Fibroblast of pulmonary artery (primary cell): ENCODE results near the gene TMCC1.
"Not testable (repeated sequence)": the region's sequence is repeated elsewhere in the genome, so short reads cannot be mapped to it uniquely, and the experiment has no call there.

Source experiments
- DNase-seq: peaks from one replicate; pipeline ENCODE4 v3.0.0-alpha.2; 2010; ENCODE audit warnings: low read depth
- H3K4me3 ChIP-seq: replicated peaks from 2 replicates; pipeline ENCODE4 v1.5.1; 2011; ENCODE audit warnings: low read depth, mild to moderate bottlenecking, control low read depth, low read length, moderate library complexity
- TF ChIP-seq, protein P1 (sequence below): IDR thresholded peaks from 2 replicates; pipeline ENCODE4 v1.5.1; 2011; ENCODE audit warnings: mild to moderate bottlenecking, control low read depth, low read length, inconsistent platforms; ENCODE audit errors: missing control alignments

TMCC1 gene

GRCh38 chr3:129838086-129838485 is 55.4 kb downstream of the TMCC1 start:
- H3K4me3 ChIP-seq = no peak overlapping the region

GRCh38 chr3:129837065-129837642 is 56.4 kb downstream of the TMCC1 start:
- TF ChIP-seq, protein P1, sequence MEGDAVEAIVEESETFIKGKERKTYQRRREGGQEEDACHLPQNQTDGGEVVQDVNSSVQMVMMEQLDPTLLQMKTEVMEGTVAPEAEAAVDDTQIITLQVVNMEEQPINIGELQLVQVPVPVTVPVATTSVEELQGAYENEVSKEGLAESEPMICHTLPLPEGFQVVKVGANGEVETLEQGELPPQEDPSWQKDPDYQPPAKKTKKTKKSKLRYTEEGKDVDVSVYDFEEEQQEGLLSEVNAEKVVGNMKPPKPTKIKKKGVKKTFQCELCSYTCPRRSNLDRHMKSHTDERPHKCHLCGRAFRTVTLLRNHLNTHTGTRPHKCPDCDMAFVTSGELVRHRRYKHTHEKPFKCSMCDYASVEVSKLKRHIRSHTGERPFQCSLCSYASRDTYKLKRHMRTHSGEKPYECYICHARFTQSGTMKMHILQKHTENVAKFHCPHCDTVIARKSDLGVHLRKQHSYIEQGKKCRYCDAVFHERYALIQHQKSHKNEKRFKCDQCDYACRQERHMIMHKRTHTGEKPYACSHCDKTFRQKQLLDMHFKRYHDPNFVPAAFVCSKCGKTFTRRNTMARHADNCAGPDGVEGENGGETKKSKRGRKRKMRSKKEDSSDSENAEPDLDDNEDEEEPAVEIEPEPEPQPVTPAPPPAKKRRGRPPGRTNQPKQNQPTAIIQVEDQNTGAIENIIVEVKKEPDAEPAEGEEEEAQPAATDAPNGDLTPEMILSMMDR = no peak
- peak; percentile 43 for DNase-seq

More at GRCh38 chr3:129838086-129838485, 55.4 kb downstream of the TMCC1 start:
- no peak for DNase-seq
- TF ChIP-seq, protein P1 = no peak

GRCh38 chr3:129836381-129837064 is 57.0 kb downstream of the TMCC1 start:
- no peak overlapping the region for H3K4me3 ChIP-seq

More at GRCh38 chr3:129837065-129837642, 56.4 kb downstream of the TMCC1 start:
- H3K4me3 ChIP-seq = no peak overlapping the region

GRCh38 chr3:129835198-129835597 is 58.3 kb downstream of the TMCC1 start:
- H3K4me3 ChIP-seq = no peak overlapping the region
- TF ChIP-seq, protein P1 = no peak
- no peak for DNase-seq

More at GRCh38 chr3:129836381-129837064, 57.0 kb downstream of the TMCC1 start:
- DNase-seq = peak; percentile 26
- TF ChIP-seq, protein P1 = no peak

DNA sequence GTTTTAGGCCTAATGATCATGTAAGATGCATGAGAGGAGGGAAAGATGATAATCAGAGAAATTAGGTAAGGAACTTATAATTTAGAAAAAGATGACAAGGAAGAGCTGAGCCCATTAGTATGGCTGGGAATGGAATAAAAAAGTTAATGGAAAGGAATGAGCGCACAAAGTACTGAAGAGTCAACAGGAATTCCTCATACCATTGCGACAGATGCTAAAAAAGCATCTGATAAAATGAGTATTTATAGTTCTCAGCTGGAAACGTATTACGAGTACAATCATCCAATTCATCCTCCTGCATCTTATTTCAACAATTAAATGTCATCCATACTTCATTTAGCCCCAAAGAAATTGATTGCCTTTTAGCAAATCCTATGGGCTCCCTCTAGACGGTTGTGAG is 58.9 kb downstream of the TMCC1 start:
- DNase-seq = peak; percentile 10
- H3K4me3 ChIP-seq = no peak overlapping the region
- TF ChIP-seq, protein P1 = no peak

- not testable (repeated sequence) for DNase-seq, H3K4me3 ChIP-seq
These were observed 61.6 kb downstream of the TMCC1 start for GRCh38 chr3:129831942-129832341.

GRCh38 chr3:129831503-129831902 is 62.0 kb downstream of the TMCC1 start:
- TF ChIP-seq, protein P1 = no peak
- H3K4me3 ChIP-seq = no peak overlapping the region
- no peak for DNase-seq
